Neuronal stem cell (in vitro differentiated cells): ENCODE data around the gene ZNF583.

ENCODE experiments used
- DNase-seq: peaks from one replicate; pipeline ENCODE4 v3.0.0-alpha.2; 2013; ENCODE audit warnings: low spot score
- H2AFZ ChIP-seq: one replicate; pipeline ENCODE4 v1.6.1; 2013; ENCODE audit warnings: mild to moderate bottlenecking, low read length, inconsistent platforms
- H2AK5ac ChIP-seq: 2 replicates; pipeline ENCODE4 v1.6.1; 2013; ENCODE audit warnings: low read depth, mild to moderate bottlenecking, inconsistent platforms, low read length, moderate library complexity, mixed read lengths
- H2BK120ac ChIP-seq: 2 replicates; pipeline ENCODE4 v1.6.1; 2013; ENCODE audit warnings: low read depth, mild to moderate bottlenecking, inconsistent platforms, low read length, moderate library complexity, mixed read lengths
- H2BK12ac ChIP-seq: one replicate; pipeline ENCODE4 v1.6.1; 2013; ENCODE audit warnings: low read length, inconsistent platforms
- H2BK15ac ChIP-seq: 2 replicates; pipeline ENCODE4 v1.6.1; 2013; ENCODE audit warnings: mild to moderate bottlenecking, low read length, inconsistent platforms, mixed read lengths
- H2BK5ac ChIP-seq: one replicate; pipeline ENCODE4 v1.6.1; 2013; ENCODE audit warnings: inconsistent platforms, mild to moderate bottlenecking, low read length, moderate library complexity
- H3K14ac ChIP-seq: one replicate; pipeline ENCODE4 v1.6.1; 2013; ENCODE audit warnings: low read length, inconsistent platforms
- H3K18ac ChIP-seq: 2 replicates; pipeline ENCODE4 v1.6.1; 2013; ENCODE audit warnings: low read length, inconsistent platforms
- H3K23ac ChIP-seq: 2 replicates; pipeline ENCODE4 v1.6.1; 2013; ENCODE audit warnings: low read depth, mild to moderate bottlenecking, mixed read lengths, low read length, inconsistent platforms; ENCODE audit not compliant: poor library complexity
- H3K27ac ChIP-seq: replicated peaks from 3 replicates; pipeline ENCODE4 v1.5.1; 2013; ENCODE audit warnings: low read length, inconsistent platforms
- H3K27me3 ChIP-seq, 3 experiments: 2 replicates each; pipeline ENCODE4 v1.6.1; 2013; ENCODE audit warnings: low read length in 3 of 3, mild to moderate bottlenecking in 2 of 3, inconsistent platforms in 1 of 3, low read depth in 1 of 3, mixed read lengths in 1 of 3, moderate library complexity in 1 of 3; ENCODE audit not compliant: control insufficient read depth in 3 of 3, insufficient read depth in 3 of 3
- H3K36me3 ChIP-seq, 2 donors: replicated peaks in 1 of 2; 2 replicates each; pipeline ENCODE4 v1.6.1; 2013; ENCODE audit warnings: low read length in 2 of 2; ENCODE audit not compliant: control insufficient read depth in 2 of 2, insufficient read depth in 2 of 2
- H3K4ac ChIP-seq: 2 replicates; pipeline ENCODE4 v1.6.1; 2013; ENCODE audit warnings: inconsistent platforms, mild to moderate bottlenecking, low read length, moderate library complexity
- H3K4me1 ChIP-seq, 2 donors: 1 replicate in 1 of 2; 2 replicates in 1 of 2; pipeline ENCODE4 v1.6.1; 2013; ENCODE audit warnings: low read length in 2 of 2, low read depth in 1 of 2; ENCODE audit not compliant: control insufficient read depth in 2 of 2, insufficient read depth in 1 of 2
- H3K4me2 ChIP-seq: one replicate; pipeline ENCODE4 v1.6.1; 2013; ENCODE audit warnings: mild to moderate bottlenecking, low read length, inconsistent platforms; ENCODE audit not compliant: insufficient read depth, poor library complexity, severe bottlenecking
- H3K4me3 ChIP-seq, 2 donors: 2 replicates each; pipeline ENCODE4 v1.5.1; 2013; ENCODE audit warnings: low read length in 2 of 2, mild to moderate bottlenecking in 2 of 2, inconsistent platforms in 1 of 2, moderate library complexity in 1 of 2
- H3K79me1 ChIP-seq: one replicate; pipeline ENCODE4 v1.6.1; 2013; ENCODE audit warnings: low read depth, mild to moderate bottlenecking, inconsistent platforms, low read length, moderate library complexity
- H3K9ac ChIP-seq: one replicate; pipeline ENCODE4 v1.6.1; 2013; ENCODE audit warnings: mild to moderate bottlenecking, low read depth, low read length, inconsistent platforms; ENCODE audit not compliant: poor library complexity
- H3K9me3 ChIP-seq, 2 donors: replicated peaks in 1 of 2; 2 replicates each; pipeline versions ENCODE3 to v1.6.1; 2013; ENCODE audit warnings: low read length in 2 of 2, mild to moderate bottlenecking in 2 of 2, inconsistent platforms in 1 of 2, low read depth in 1 of 2, mixed read lengths in 1 of 2, moderate library complexity in 1 of 2; ENCODE audit not compliant: control insufficient read depth in 2 of 2, insufficient read depth in 1 of 2
- H4K8ac ChIP-seq: one replicate; pipeline ENCODE4 v1.6.1; 2013; ENCODE audit warnings: low read depth, mild to moderate bottlenecking, inconsistent platforms, low read length, moderate library complexity
- H4K91ac ChIP-seq: one replicate; pipeline ENCODE4 v1.6.1; 2013; ENCODE audit warnings: low read length, low read depth, mild to moderate bottlenecking, inconsistent platforms; ENCODE audit not compliant: poor library complexity
- WGBS, 2 donors: extraction: QIAGEN DNeasy Blood & Tissue Kit; methylation state at CpG; one replicate each; pipeline ENCODE4 v1.1.7; 2013; ENCODE audit warnings: missing lambda C conversion rate in 2 of 2, mixed read lengths in 1 of 2; ENCODE audit not compliant: insufficient read length in 2 of 2, insufficient replicate concordance in 1 of 2; ENCODE audit errors: extremely low coverage in 2 of 2; 5-methylcytosine and 5-hydroxymethylcytosine counted together

ZNF583 gene

DNA sequence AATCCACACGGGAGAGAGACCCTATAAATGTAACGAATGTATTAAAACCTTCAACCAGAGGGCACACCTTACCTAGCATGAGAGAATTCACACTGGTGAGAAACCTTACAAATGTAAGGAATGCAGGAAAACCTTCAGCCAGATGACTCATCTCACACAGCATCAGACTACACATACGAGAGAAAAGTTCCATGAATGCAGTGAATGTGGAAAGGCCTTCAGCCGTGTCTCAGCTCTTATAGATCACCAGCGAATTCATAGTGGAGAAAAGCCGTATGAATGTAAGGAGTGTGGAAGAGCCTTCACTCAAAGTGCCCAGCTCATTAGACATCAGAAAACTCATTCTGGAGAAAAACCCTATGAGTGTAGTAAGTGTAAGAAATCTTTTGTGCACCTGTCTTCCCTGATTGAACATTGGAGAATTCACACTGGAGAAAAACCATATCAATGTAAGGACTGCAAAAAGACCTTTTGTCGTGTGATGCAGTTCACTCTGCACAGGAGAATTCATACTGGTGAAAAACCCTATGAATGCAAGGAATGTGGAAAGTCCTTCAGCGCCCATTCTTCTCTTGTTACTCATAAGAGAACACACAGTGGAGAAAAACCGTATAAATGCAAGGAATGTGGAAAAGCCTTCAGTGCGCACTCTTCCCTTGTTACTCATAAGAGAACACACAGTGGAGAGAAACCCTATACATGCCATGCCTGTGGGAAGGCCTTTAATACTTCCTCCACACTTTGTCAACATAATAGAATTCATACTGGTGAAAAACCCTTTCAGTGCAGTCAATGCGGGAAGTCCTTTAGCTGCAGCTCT lies 26.8 kb upstream of the ZNF583 start:
- Histone ChIP-seq H3K9me3 (peaks cover 26 to 82% of the 10 kb centered on the region in 2 donors), H3K36me3 (peaks cover 37 to 68% of the 10 kb centered on the region in 2 donors)

GRCh38 chr19:56383826-56384605 lies 20.1 kb upstream of the ZNF583 start:
- Histone ChIP-seq H3K4me2 (no peak overlapping the region), H2BK120ac (no peak overlapping the region), H3K18ac (no peak overlapping the region), H2BK5ac (no peak overlapping the region), H3K4me1 (no peaks in the 10 kb centered on the region), H3K27ac (no peak overlapping the region), H3K9ac (no peak overlapping the region), H2BK15ac (no peak overlapping the region), H3K9me3 (peaks cover 6 to 56% of the 10 kb centered on the region in 2 donors), H3K27me3 (no peaks in the 10 kb centered on the region), H4K8ac (no peak overlapping the region), H4K91ac (no peak overlapping the region), H2BK12ac (no peak overlapping the region), H2AK5ac (no peak overlapping the region), H3K36me3 (peaks cover 6 to 52% of the 10 kb centered on the region in 2 donors), H3K23ac (no peak overlapping the region), H2AFZ (no peak overlapping the region), H3K4me3 (no peak overlapping the region), H3K79me1 (no peaks in the 10 kb centered on the region), H3K14ac (no peak overlapping the region), H3K4ac (no peak overlapping the region)
- DNase-seq = no peak
- WGBS, 2 donors = no CpG with 5 or more reads among the region's 8 CpGs

More for the DNA sequence above, 26.8 kb upstream of the ZNF583 start:
- Histone ChIP-seq H3K14ac (no peak overlapping the region), H2BK120ac (no peak overlapping the region), H2AFZ (no peak overlapping the region), H3K9ac (no peak overlapping the region), H3K4me2 (no peak overlapping the region), H2BK5ac (no peak overlapping the region), H3K27me3 (no peaks in the 10 kb centered on the region), H2BK15ac (no peak overlapping the region), H2BK12ac (no peak overlapping the region), H3K4ac (no peak overlapping the region), H3K18ac (no peak overlapping the region), H4K91ac (no peak overlapping the region), H3K4me1 (no peaks in the 10 kb centered on the region), H2AK5ac (no peak overlapping the region), H3K4me3 (no peak overlapping the region), H4K8ac (no peak overlapping the region), H3K23ac (no peak overlapping the region), H3K79me1 (no peaks in the 10 kb centered on the region), H3K27ac (no peak overlapping the region)
- no CpG with 5 or more reads among the region's 11 CpGs for WGBS, 2 donors
- no peak for DNase-seq

DNA sequence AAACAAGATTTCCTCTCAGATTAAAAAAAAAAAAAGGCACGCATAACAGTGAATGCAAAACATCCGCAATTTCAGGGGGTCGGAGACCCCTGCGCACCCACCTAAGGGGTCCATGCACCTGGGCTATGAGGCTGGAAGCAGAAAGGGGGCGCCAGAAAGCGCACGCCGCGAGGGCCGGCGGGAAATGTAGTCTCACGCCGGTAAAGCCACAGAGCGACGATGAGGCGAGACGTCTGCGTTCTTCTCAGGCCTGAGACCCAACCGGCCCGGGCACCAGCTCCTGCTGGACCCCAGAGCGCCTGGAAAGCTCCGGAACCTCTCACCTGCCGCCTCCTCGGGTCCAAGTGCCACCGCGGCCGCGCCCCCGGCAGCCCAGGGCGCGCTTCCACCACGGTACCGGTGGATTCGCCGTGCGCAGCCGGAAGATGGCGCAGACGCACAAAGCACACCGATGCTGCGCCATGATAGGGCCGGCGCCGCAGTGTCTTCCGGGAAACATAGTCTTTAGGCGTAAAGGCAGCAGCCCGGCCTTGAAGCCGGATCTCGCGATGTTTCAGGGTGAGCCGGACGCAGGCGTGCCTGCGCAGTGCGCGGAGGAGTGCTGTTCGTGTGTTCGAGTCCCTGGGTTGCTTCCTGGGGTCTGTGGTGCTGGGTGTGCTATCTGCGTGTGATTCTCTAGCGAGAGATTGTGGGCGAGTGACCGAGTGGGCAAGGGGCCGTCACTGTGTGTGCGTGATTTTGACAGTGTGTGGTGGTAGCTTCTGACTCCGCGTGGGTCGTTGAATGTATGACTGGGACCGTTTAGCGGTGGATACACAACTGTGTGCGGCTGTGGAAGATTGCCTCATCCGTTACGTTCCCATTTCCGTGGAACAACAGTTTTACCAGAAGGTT lies 10.8 kb upstream of the ZNF583 start, which contains the start of gene ZNF582:
Gene ZNF582 (minus strand): TSS at position 416 of the 894 bp plus-strand sequence. CDS start 1,782 bp downstream, outside the sequence.
- H4K91ac ChIP-seq = no peak within 1 kb of the TSS
- peak within 1 kb of the TSS; percentile 98 for H4K8ac ChIP-seq
- peaks cover 9 to 47% of the 10 kb centered on the region in 2 donors for H3K36me3 ChIP-seq
- peak within 1 kb of the TSS; percentile 50 for H3K4me2 ChIP-seq
- peak within 1 kb of the TSS; percentile 26 for H3K23ac ChIP-seq
- no peak within 1 kb of the TSS for H2BK12ac ChIP-seq
- peak within 1 kb of the TSS; percentile 96 for H3K9ac ChIP-seq
- H2AK5ac ChIP-seq = no peak within 1 kb of the TSS
- H3K27ac ChIP-seq = peak within 1 kb of the TSS; percentile 72
- peak within 1 kb of the TSS; percentile 94 for H3K14ac ChIP-seq
- peak within 1 kb of the TSS; percentile 95 for H2AFZ ChIP-seq
- no peaks in the 10 kb centered on the region for H3K27me3 ChIP-seq
- no peak within 1 kb of the TSS for H2BK15ac ChIP-seq
- no CpG with 5 or more reads among the region's 73 CpGs for WGBS, 2 donors
- H3K4ac ChIP-seq = no peak within 1 kb of the TSS
- H2BK5ac ChIP-seq = peak within 1 kb of the TSS; percentile 68
- peak; percentile 89 for DNase-seq
- H3K4me3 ChIP-seq = peak within 1 kb of the TSS; percentile 66 to 97
- peaks cover 8 to 67% of the 10 kb centered on the region in 2 donors for H3K9me3 ChIP-seq
- H3K79me1 ChIP-seq = peaks cover 2% of the 10 kb centered on the region
- H3K4me1 ChIP-seq = peaks cover 0 to 3% of the 10 kb centered on the region in 2 donors
- no peak within 1 kb of the TSS for H2BK120ac ChIP-seq
- peak within 1 kb of the TSS; percentile 98 for H3K18ac ChIP-seq
